NCI-H510A (cell line): ENCODE data around the gene TOR2A.

Source experiments
- DNase-seq: peaks from one replicate; lab custom pipeline; 2025; lab: John Stamatoyannopoulos, UW

The TOR2A gene

GRCh38 chr9:127742435-127743088, 7.5 kb upstream of the TOR2A start:
- DNase-seq: no peak

- no peak for DNase-seq
Observed at GRCh38 chr9:127741831-127742434, 6.8 kb upstream of the TOR2A start.

DNA sequence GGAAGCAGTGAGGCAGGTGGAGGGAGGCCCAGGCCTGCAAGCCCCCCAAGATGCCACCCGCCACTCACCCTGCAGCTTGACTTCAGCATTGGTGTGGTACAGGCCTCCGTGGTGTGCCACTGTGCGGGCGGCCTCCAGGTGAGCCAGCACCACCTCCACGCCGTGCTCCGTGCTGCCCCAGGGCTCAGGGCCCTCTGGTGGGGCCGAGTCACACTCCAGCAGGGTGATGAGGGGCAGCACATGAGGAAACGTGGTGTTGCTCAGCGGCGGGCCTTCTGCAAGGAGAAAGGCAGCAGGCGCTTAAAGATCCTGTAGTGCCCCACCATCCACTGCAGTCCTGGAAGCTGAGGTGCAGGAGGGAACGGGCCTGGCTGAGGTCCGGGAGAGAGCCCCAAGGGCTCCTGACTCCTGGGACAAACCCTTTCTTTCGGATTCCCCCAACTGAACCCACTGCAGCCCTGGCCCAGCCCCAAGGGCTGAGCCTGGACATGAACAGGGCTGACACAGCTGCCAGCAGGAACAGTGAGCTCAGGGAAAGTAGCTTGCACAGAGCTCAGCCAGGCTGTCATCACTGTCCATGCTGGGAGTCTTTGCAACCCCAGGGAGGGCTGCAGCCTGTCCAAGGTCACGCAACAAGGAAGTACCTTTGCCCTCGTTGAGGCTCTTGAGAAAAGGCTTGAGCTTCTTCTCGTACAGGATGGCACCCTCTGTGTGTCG, 4.7 kb upstream of the TOR2A start:
- no peak for DNase-seq

- no peak for DNase-seq
Observed at GRCh38 chr9:127738666-127739065, 3.6 kb upstream of the TOR2A start.

GRCh38 chr9:127735530-127736185, 564 bp upstream of the TOR2A start:
- DNase-seq: no peak

- no peak for DNase-seq
Observed at GRCh38 chr9:127734247-127734746, 797 bp downstream of the TOR2A start.

DNA sequence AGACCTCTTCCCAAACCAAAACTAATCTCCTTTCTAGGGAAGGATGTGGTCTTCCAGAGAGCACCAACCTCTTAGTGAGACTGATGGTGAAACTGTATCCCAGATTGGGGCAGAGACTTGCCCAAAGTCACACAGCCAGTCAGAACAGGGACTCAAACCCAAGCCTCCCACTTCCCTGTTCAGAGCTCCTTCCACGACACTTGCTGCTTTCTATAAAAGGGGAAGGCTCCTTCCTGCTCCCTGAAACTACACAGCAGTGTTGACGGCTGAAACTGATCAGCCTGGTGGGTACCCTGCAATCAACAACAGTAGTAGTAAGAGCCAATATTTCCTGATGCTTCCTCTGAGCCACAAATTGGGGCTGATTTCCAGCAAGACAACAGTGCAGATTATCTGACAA, 1.5 kb downstream of the TOR2A start:
- DNase-seq: no peak

DNA sequence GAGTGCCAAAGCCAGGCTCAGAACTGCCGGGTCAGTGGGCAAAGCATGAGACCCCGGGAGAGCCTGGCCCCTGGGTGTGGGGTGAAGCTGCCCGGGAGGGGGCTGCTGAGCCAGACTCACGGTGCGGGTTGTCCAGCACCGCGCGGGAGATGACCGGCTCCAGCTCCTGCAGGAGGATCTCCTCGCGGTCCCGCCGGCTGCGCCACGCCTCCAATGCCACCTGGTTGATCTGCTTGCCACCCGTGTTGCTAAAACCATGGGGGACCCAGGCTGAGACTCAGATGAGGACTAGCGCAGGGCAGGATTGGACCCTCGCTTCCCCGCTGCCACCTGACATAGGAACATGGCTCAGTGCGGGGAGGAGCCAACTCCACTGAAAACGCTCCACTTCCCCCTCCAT, 2.6 kb downstream of the TOR2A start:
- DNase-seq: no peak

- no peak for DNase-seq
Observed at GRCh38 chr9:127731938-127732337, 3.2 kb downstream of the TOR2A start.

DNA sequence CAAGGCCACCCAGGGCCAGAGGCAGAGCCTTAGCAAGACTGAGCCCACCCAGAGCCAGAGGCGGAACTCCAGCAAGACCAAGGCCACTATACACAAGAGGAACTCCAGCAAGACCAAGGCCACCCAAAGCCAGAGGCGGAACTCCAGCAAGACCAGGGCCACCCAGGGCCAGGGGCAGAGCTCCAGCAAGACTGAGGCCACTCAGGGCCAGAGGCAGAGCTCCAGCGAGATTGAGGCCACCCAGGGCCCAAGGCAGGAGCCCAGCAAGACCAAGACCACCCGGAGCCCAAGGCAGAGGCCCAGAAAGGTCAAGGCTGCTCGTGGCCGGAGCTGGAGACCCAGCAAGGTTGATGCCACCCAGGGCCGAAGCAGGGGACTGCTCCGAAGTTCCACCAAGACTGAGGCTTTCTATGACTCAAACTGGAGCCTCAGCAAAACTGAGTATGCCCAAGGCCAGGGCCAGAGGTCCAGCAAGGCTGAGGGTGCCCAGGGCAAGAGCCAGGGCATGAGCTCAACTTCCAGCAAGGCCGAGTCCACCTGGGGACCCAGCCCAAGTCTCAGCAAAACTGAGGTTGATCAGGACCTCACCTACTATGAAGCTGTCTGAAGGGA, 4.2 kb downstream of the TOR2A start:
- no peak for DNase-seq

DNA sequence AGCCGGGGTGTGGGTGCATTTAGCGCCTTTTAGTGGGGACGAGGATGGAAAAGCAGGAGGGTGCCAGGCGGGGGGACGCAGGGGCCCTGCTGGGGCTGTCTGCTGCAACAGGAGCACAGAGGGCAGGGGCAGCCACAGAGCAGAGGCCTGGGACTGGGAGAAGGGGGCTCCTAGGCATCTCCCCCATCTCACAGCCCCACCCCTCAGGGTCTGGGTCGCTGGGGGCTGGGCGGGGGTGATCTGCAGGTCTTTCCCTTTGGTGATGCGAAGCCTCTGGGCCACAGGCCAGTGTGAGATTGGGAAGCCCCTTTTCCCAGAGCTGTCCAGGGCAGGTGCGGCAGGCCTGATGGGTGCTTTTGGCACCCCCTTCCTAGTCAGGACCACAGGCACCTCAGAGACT, 4.8 kb downstream of the TOR2A start:
- DNase-seq: no peak

DNA sequence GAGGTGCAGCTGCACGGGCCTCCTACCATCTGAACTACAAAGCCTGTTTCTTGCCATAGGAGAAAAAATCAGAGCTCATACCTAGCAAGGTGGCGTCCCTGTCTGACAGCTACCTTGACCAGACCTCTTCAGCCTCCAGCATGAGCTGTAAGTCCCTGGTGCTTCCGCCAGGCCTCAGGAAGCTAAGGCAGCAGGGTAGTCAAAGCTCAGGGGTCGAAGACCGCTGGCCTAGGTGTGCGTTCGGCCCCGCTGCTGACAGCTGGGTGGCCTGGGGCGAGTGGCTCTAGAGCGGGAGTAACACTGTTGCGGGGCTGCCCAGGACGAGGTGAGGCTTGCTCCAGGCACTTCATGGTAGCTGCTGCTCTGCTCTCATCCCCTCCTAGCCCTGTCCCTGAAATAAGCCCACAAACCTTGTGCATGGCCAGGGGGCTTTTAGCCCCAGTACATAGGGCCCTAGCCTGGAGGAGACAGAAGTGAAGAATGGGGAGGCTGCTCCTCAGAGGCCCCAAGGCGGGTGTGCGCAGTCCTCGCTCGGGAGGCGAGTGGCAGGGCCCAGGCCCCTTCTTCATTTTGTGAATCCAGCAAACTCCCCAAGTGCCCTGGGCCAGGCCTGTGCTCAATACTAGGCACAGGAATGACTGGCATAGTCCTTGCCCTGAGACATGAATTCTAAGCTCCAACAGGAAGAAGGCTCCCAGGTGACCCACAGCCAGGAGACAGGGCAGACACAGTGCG, 5.4 kb downstream of the TOR2A start:
- no peak for DNase-seq

- DNase-seq: no peak
Observed at GRCh38 chr9:127728808-127729207, 6.3 kb downstream of the TOR2A start.

- DNase-seq: no peak
Observed at GRCh38 chr9:127726871-127727270, 8.2 kb downstream of the TOR2A start.

- no peak for DNase-seq
Observed at GRCh38 chr9:127724012-127724411, 11.1 kb downstream of the TOR2A start.

- no peak for DNase-seq
Observed at GRCh38 chr9:127723444-127723843, 11.7 kb downstream of the TOR2A start.

DNA sequence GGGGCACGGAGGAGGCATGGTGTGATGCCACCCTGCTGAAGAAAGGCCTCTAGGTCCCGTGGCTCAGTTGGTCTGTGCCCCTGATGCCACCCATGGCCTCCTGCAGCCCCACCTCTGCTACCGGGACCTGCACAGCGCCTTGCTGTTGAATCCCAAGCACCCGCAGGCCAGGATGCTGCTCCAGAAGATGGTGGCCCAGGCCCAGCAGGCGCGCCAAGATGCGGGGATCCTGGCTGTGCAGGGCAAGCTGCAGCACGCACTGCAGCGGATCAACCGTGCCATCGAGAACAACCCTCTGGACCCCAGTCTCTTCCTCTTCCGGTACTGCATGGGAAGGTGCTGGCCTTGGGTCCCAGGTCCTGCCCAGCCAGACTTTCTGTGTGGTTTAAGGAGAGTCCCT, 12.1 kb downstream of the TOR2A start:
- no peak for DNase-seq

- no peak for DNase-seq
Observed at GRCh38 chr9:127722055-127722745, 12.9 kb downstream of the TOR2A start.

DNA sequence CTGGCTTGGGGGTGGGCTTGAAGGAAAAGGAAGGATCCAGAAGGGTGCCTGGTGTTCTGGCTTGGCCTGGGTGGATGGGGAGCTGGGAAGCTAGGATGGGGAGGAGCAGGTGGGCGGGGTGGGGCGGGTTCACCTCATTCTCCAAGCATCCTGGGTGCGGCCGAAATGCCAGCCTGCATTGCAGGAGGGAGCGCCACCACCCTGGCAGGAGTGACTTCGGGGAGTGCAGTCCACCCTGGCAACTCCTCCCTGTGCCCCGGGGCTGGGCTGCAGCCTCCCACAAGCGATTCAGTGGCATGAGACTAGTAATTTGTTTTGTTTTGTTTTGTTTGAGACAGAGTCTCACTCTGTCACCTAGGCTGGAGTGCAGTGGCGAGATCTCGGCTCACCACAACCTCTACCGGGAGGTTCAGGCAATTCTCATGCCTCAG, 13.7 kb downstream of the TOR2A start:
- peak; percentile 44 for DNase-seq

DNA sequence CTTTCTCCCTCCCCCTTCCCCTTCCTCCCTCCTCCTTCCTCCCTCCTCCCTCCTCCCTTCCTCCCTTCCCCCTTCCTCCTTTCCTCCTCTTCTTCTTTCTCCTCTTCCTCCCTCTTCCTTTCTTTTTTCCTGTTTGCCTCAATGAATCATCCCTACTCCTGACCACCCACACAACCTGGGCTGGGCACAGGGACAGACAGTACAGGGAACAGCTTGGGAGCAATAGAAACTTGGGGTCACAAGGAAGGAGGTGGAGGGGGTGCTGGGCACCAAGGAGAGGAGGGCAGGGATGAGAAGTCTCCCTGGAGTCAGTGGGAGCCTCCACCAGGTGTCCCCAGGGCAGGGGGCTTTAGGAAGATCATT, 14.2 kb downstream of the TOR2A start:
- no peak for DNase-seq
